Measurements from ENCODE around the gene ATP5MG. TPM values are rescaled to one million over a fixed set of nuclear protein-coding genes. Genes with fewer than 3 reads are reported as not detected.
"Not testable (repeated sequence)": the region's sequence is repeated elsewhere in the genome, so short reads cannot be mapped to it uniquely, and the experiment has no call there.

ATP5MG gene
- total RNA-seq, 2 experiments from 2014 or later: 275 to 298 TPM

DNA sequence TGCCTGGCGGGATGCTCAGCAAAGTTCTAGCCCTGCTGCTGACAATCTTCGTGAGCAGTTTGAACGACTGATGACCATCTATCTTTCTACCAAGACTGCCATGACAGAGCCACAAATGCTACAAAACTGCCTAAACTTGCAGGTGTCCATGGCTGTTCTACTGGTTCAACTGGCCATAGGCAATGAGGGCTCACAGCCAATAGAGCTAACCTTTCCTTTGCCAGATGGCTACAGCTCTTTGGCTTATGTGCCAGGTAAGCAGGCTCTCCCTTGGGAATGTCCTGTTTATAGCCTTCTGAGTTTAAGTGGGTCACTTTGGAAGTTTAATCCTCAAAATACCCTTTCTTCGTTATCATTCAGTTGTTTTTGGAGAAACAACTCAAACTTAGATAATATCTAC lies 21.9 kb upstream of the ATP5MG start:
- Mint-ChIP-seq H3K4me1 (ENCODE audit: low read depth) (no peaks in the 10 kb centered on the region), H3K4me3 (no peak overlapping the region), H3K9me3 (ENCODE audit: insufficient read depth) (no peaks in the 10 kb centered on the region), H3K36me3 (ENCODE audit: low read depth) (peaks cover 74% of the 10 kb centered on the region), H3K27me3 (ENCODE audit: low read depth) (no peaks in the 10 kb centered on the region), H3K27ac (no peak overlapping the region)
- no peak for DNase-seq
- ATAC-seq: no peak
- CTCF ChIA-PET: interaction anchor here (1.5 kb wide), 1 partner anchor 109 kb away, joined by 4 read pairs; no protein-coding TSS in a partner anchor
- POLR2A ChIA-PET: no interaction called here

DNA sequence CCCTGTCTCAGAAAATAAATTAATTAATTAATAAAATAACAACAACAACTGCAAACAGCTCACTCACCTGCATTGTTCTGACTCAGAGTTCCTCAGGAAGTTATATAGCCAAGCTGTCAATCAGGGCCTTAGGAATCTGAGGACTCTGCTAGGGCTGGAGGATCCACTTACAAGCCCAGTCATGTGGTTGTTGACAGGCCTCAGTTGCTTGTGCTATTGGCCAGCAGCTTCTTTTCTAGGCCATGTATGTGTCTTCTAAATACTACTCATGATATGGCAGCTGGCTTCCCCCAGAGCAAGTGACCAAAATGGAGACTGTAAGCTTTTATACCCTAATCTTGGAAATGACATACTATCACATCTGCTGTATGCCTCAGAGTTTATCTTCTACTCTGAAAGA lies 20.8 kb upstream of the ATP5MG start:
- H3K9me3 Mint-ChIP-seq (ENCODE audit: insufficient read depth): no peaks in the 10 kb centered on the region
- peaks cover 72% of the 10 kb centered on the region for H3K36me3 Mint-ChIP-seq (ENCODE audit: low read depth)
- H3K27ac Mint-ChIP-seq: peak overlapping the region; percentile 11
- no peak overlapping the region for H3K4me3 Mint-ChIP-seq
- ChIA-PET CTCF (no interaction called here), POLR2A (no interaction called here)
- H3K4me1 Mint-ChIP-seq (ENCODE audit: low read depth): no peaks in the 10 kb centered on the region
- DNase-seq: no peak
- H3K27me3 Mint-ChIP-seq (ENCODE audit: low read depth): no peaks in the 10 kb centered on the region
- ATAC-seq: no peak

- Mint-ChIP-seq H3K4me1 (ENCODE audit: low read depth) (no peaks in the 10 kb centered on the region), H3K27ac (no peak overlapping the region), H3K9me3 (ENCODE audit: insufficient read depth) (no peaks in the 10 kb centered on the region), H3K4me3 (no peak overlapping the region), H3K27me3 (ENCODE audit: low read depth) (no peaks in the 10 kb centered on the region), H3K36me3 (ENCODE audit: low read depth) (peaks cover 75% of the 10 kb centered on the region)
- ChIA-PET POLR2A (no interaction called here), CTCF (no interaction called here)
- ATAC-seq (no peak), DNase-seq (no peak)
Measured at GRCh38 chr11:118382954-118383353, 18.5 kb upstream of the ATP5MG start.

DNA sequence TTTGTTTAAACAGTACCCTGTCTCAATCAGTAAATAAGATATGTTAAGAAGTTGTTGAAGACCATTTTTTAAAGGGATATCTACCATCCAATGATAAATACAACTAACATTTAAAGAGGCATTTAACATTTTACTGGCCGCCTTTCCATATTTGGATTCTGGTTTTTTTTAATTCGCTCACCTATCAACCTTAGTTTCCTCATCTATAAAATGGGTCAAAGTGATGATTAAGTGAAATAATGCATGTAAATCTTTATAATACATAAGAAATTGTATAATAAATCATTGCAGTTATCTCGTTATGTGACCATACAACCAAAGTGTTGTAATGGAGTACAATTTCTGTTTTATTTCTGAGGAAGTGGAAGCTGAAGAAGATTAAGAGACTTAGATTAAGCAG lies 17.7 kb upstream of the ATP5MG start:
- peaks cover 75% of the 10 kb centered on the region for H3K36me3 Mint-ChIP-seq (ENCODE audit: low read depth)
- POLR2A ChIA-PET: no interaction called here

GRCh38 chr11:118396097-118396501 lies 5.3 kb upstream of the ATP5MG start:
- POLR2A ChIA-PET: no interaction called here

More for the DNA sequence above, 17.7 kb upstream of the ATP5MG start:
- CTCF ChIA-PET: interaction anchor here (1.3 kb wide), 1 partner anchor 103 kb away, joined by 3 read pairs; no protein-coding TSS in a partner anchor
- H3K4me3 Mint-ChIP-seq: no peak overlapping the region
- H3K9me3 Mint-ChIP-seq (ENCODE audit: insufficient read depth): no peaks in the 10 kb centered on the region
- no peaks in the 10 kb centered on the region for H3K27me3 Mint-ChIP-seq (ENCODE audit: low read depth)
- ATAC-seq (no peak), DNase-seq (no peak)
- H3K27ac Mint-ChIP-seq: peak overlapping the region; percentile 15
- H3K4me1 Mint-ChIP-seq (ENCODE audit: low read depth): no peaks in the 10 kb centered on the region

DNA sequence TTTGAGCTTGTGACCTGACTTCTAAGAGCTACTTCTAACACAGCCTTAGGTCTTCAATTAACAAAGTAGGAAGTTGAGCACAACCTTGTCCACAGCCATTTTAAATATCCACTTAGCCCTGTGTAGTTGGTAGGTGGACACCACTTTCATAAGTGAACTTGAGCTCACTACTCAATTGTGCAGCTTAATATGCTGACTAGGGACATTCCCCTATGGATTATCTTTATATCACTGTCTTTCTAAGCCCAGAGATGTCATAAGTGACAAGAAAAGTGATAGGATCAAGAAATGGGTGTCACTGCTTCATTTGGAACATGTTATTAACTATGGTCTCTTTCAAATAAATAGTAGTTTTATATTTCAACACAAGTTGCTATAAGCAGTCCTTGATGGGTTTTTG lies 4.0 kb upstream of the ATP5MG start:
- no peaks in the 10 kb centered on the region for H3K27me3 Mint-ChIP-seq (ENCODE audit: low read depth)
- ATAC-seq (no peak), DNase-seq (no peak)
- no peaks in the 10 kb centered on the region for H3K9me3 Mint-ChIP-seq (ENCODE audit: insufficient read depth)
- peaks cover 59% of the 10 kb centered on the region for H3K4me1 Mint-ChIP-seq (ENCODE audit: low read depth)
- ChIA-PET POLR2A (interaction anchor here (0.6 to 3.6 kb wide), 3 partner anchors 38 to 92 kb away, joined by 3 to 24 read pairs (median 3); partner anchors contain the start of gene KMT2A), CTCF (interaction anchor here (1.4 to 3.1 kb wide), 6 partner anchors 34 to 102 kb away, joined by 3 to 18 read pairs (median 6); partner anchors contain the start of gene KMT2A)
- H3K27ac Mint-ChIP-seq: peak overlapping the region; percentile 65
- no peak overlapping the region for H3K4me3 Mint-ChIP-seq
- H3K36me3 Mint-ChIP-seq (ENCODE audit: low read depth): peaks cover 59% of the 10 kb centered on the region

More at GRCh38 chr11:118396097-118396501, 5.3 kb upstream of the ATP5MG start:
- DNase-seq (peak; percentile 38), ATAC-seq (peak; percentile 10)
- Mint-ChIP-seq H3K4me1 (ENCODE audit: low read depth) (peaks cover 58% of the 10 kb centered on the region), H3K27me3 (ENCODE audit: low read depth) (no peaks in the 10 kb centered on the region), H3K27ac (peak overlapping the region; percentile 91), H3K9me3 (ENCODE audit: insufficient read depth) (no peaks in the 10 kb centered on the region), H3K36me3 (ENCODE audit: low read depth) (peaks cover 56% of the 10 kb centered on the region), H3K4me3 (peak overlapping the region; percentile 51)
- CTCF ChIA-PET: interaction anchor here (0.8 to 1.3 kb wide), 2 partner anchors 92 to 96 kb away, joined by 3 read pairs; no protein-coding TSS in a partner anchor

GRCh38 chr11:118398791-118399559 lies 2.4 kb upstream of the ATP5MG start:
- peaks cover 55% of the 10 kb centered on the region for H3K36me3 Mint-ChIP-seq (ENCODE audit: low read depth)
- POLR2A ChIA-PET: interaction anchor here (0.6 to 3.6 kb wide), 13 partner anchors 22 to 696 kb away, joined by 3 to 24 read pairs (median 4); partner anchors contain the start of genes CD3D, CD3E, DDX6 and JAML
- CTCF ChIA-PET: interaction anchor here (0.5 to 3.1 kb wide), 18 partner anchors 22 to 292 kb away, joined by 3 to 18 read pairs (median 3); partner anchors contain the start of genes ARCN1, CD3E and KMT2A
- peak; percentile 83 for ATAC-seq
- H3K4me1 Mint-ChIP-seq (ENCODE audit: low read depth): peaks cover 65% of the 10 kb centered on the region
- H3K27me3 Mint-ChIP-seq (ENCODE audit: low read depth): no peaks in the 10 kb centered on the region
- no peaks in the 10 kb centered on the region for H3K9me3 Mint-ChIP-seq (ENCODE audit: insufficient read depth)
- peak; percentile 80 for DNase-seq
- H3K27ac Mint-ChIP-seq: peak overlapping the region; percentile 100
- H3K4me3 Mint-ChIP-seq: peak overlapping the region; percentile 98

GRCh38 chr11:118401880-118402590 lies 629 bp downstream of the ATP5MG start:
- Mint-ChIP-seq H3K4me3 (peak overlapping the region; percentile 98), H3K27me3 (ENCODE audit: low read depth) (no peaks in the 10 kb centered on the region), H3K4me1 (ENCODE audit: low read depth) (peaks cover 67% of the 10 kb centered on the region), H3K9me3 (ENCODE audit: insufficient read depth) (no peaks in the 10 kb centered on the region), H3K36me3 (ENCODE audit: low read depth) (peaks cover 57% of the 10 kb centered on the region), H3K27ac (peak overlapping the region; percentile 100)
- ChIA-PET CTCF (interaction anchor here (0.6 to 1.8 kb wide), 13 partner anchors 11 to 596 kb away, joined by 3 to 9 read pairs (median 4); partner anchors contain the start of genes CENATAC and KMT2A), POLR2A (interaction anchor here (0.8 to 2.4 kb wide), 4 partner anchors 34 to 98 kb away, joined by 4 to 17 read pairs (median 4); partner anchors contain the start of genes KMT2A and UBE4A)
- peak; percentile 8 for ATAC-seq
- DNase-seq: no peak

DNA sequence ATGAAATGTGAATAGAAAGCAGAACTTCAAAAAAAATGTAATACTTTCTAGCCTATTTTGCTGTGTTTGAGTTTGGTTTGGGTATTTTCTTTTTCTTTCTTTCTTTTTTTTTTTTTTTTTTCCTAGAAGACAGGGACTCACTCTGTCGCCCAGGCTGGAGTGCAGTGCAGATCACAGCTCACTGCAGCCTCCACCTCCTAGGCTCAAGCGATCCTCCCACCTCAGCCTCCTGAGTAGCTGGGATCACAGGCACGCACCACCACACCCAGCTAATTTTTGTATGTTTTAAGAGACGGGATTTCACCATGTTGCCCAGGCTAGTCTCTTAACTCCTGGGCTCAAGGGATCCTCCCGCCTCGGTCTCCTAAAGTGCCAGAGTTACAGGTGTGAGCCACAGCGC lies 1.2 kb downstream of the ATP5MG start:
- Mint-ChIP-seq H3K27ac (peak overlapping the region; percentile 71), H3K4me1 (ENCODE audit: low read depth) (peaks cover 62% of the 10 kb centered on the region), H3K36me3 (ENCODE audit: low read depth) (peaks cover 59% of the 10 kb centered on the region), H3K4me3 (peak overlapping the region; percentile 98)
- not testable (repeated sequence) for H3K27me3 Mint-ChIP-seq (ENCODE audit: low read depth); DNase-seq; H3K9me3 Mint-ChIP-seq (ENCODE audit: insufficient read depth); ATAC-seq
- ChIA-PET POLR2A (interaction anchor here (0.7 to 2.4 kb wide), 5 partner anchors 28 to 97 kb away, joined by 3 to 17 read pairs (median 4); partner anchors contain the start of genes KMT2A and UBE4A), CTCF (interaction anchor here (0.7 to 1.8 kb wide), 13 partner anchors 10 to 595 kb away, joined by 3 to 9 read pairs (median 4); partner anchors contain the start of genes CENATAC and KMT2A)

GRCh38 chr11:118406599-118407166 lies 5.3 kb downstream of the ATP5MG start:
- DNase-seq (no peak), ATAC-seq (no peak)
- POLR2A ChIA-PET: no interaction called here
- peaks cover 39% of the 10 kb centered on the region for H3K4me1 Mint-ChIP-seq (ENCODE audit: low read depth)
- CTCF ChIA-PET: interaction anchor here (1.3 to 2.0 kb wide), 2 partner anchors 27 to 143 kb away, joined by 3 to 4 read pairs; partner anchors contain the start of gene MPZL2
- no peaks in the 10 kb centered on the region for H3K9me3 Mint-ChIP-seq (ENCODE audit: insufficient read depth)
- H3K27ac Mint-ChIP-seq: no peak overlapping the region
- H3K27me3 Mint-ChIP-seq (ENCODE audit: low read depth): no peaks in the 10 kb centered on the region
- H3K4me3 Mint-ChIP-seq: no peak overlapping the region
- peaks cover 64% of the 10 kb centered on the region for H3K36me3 Mint-ChIP-seq (ENCODE audit: low read depth)
